ENCODE results near the gene ZNF362.

The ZNF362 gene

GRCh38 chr1:33300673-33301072 is 44.4 kb downstream of the ZNF362 start:
- no peak for TF ChIP-seq CTCF (IDR thresholded peaks at IDR 0.05)

GRCh38 chr1:33301273-33301984 is 45.1 kb downstream of the ZNF362 start:
- TF ChIP-seq CTCF (IDR thresholded peaks at IDR 0.05): no peak

GRCh38 chr1:33302325-33302724 is 46.0 kb downstream of the ZNF362 start:
- TF ChIP-seq CTCF (IDR thresholded peaks at IDR 0.05): no peak

GRCh38 chr1:33305016-33305415 is 48.7 kb downstream of the ZNF362 start:
- no peak for TF ChIP-seq CTCF (IDR thresholded peaks at IDR 0.05)

GRCh38 chr1:33305816-33306652 is 49.7 kb downstream of the ZNF362 start:
- TF ChIP-seq CTCF (IDR thresholded peaks at IDR 0.05): no peak

- no peak for TF ChIP-seq CTCF (IDR thresholded peaks at IDR 0.05)
Measured at GRCh38 chr1:33306653-33307493, 50.6 kb downstream of the ZNF362 start.

- no peak for TF ChIP-seq CTCF (IDR thresholded peaks at IDR 0.05)
Measured at GRCh38 chr1:33307494-33307864, 51.2 kb downstream of the ZNF362 start.
